ENCODE data around the gene SFTA2. TPM values are rescaled to one million over a fixed set of nuclear protein-coding genes. Genes with fewer than 3 reads are reported as not detected.
"Not testable (repeated sequence)": the region's sequence is repeated elsewhere in the genome, so short reads cannot be mapped to it uniquely, and the experiment has no call there.

SFTA2 gene
- total RNA-seq = not detected

GRCh38 chr6:30931969-30932645 lies at the start of gene SFTA2:
Gene SFTA2 (minus strand): TSS chr6:30932170. CDS start chr6:30932096, 74 bp downstream.
- H3K36me3 Mint-ChIP-seq = peaks cover 23% of the 10 kb centered on the region

GRCh38 chr6:30979690-30980089 lies 47.7 kb upstream of the SFTA2 start:
- H3K9me3 Mint-ChIP-seq = no peaks in the 10 kb centered on the region
- no peak overlapping the region for H3K4me3 Mint-ChIP-seq
- H3K27me3 Mint-ChIP-seq = peaks cover 41% of the 10 kb centered on the region
- no peaks in the 10 kb centered on the region for H3K36me3 Mint-ChIP-seq
- DNase-seq = no peak
- H3K27ac Mint-ChIP-seq = no peak overlapping the region
- H3K4me1 Mint-ChIP-seq = peaks cover 5% of the 10 kb centered on the region

More at GRCh38 chr6:30931969-30932645, at the start of gene SFTA2:
- Mint-ChIP-seq H3K4me1 (no peaks in the 10 kb centered on the region), H3K9me3 (peaks cover 7% of the 10 kb centered on the region), H3K27ac (no peak within 1 kb of the TSS), H3K27me3 (no peaks in the 10 kb centered on the region), H3K4me3 (no peak within 1 kb of the TSS)
- DNase-seq = no peak

- H3K9me3 Mint-ChIP-seq = no peaks in the 10 kb centered on the region
- H3K4me3 Mint-ChIP-seq = no peak overlapping the region
- no peak for DNase-seq
- peaks cover 5% of the 10 kb centered on the region for H3K4me1 Mint-ChIP-seq
- peaks cover 41% of the 10 kb centered on the region for H3K27me3 Mint-ChIP-seq
- no peak overlapping the region for H3K27ac Mint-ChIP-seq
- H3K36me3 Mint-ChIP-seq = no peaks in the 10 kb centered on the region
Observed at GRCh38 chr6:30979141-30979540, 47.2 kb upstream of the SFTA2 start.

GRCh38 chr6:30974490-30975252 lies 42.7 kb upstream of the SFTA2 start:
- no peak overlapping the region for H3K27ac Mint-ChIP-seq
- H3K4me3 Mint-ChIP-seq = no peak overlapping the region
- peaks cover 7% of the 10 kb centered on the region for H3K27me3 Mint-ChIP-seq
- DNase-seq = no peak
- H3K36me3 Mint-ChIP-seq = no peaks in the 10 kb centered on the region
- no peaks in the 10 kb centered on the region for H3K4me1 Mint-ChIP-seq
- no peaks in the 10 kb centered on the region for H3K9me3 Mint-ChIP-seq

- no peak overlapping the region for H3K4me3 Mint-ChIP-seq
- H3K27ac Mint-ChIP-seq = no peak overlapping the region
- H3K4me1 Mint-ChIP-seq = no peaks in the 10 kb centered on the region
- H3K36me3 Mint-ChIP-seq = no peaks in the 10 kb centered on the region
- DNase-seq = no peak
- no peaks in the 10 kb centered on the region for H3K9me3 Mint-ChIP-seq
- peaks cover under 1% of the 10 kb centered on the region for H3K27me3 Mint-ChIP-seq
Observed at GRCh38 chr6:30972816-30973215, 40.8 kb upstream of the SFTA2 start.

GRCh38 chr6:30970946-30971345 lies 39.0 kb upstream of the SFTA2 start:
- Mint-ChIP-seq H3K9me3 (no peaks in the 10 kb centered on the region), H3K27me3 (peaks cover 4% of the 10 kb centered on the region), H3K4me1 (no peaks in the 10 kb centered on the region), H3K36me3 (no peaks in the 10 kb centered on the region), H3K27ac (no peak overlapping the region), H3K4me3 (no peak overlapping the region)
- no peak for DNase-seq

- H3K4me1 Mint-ChIP-seq, H3K36me3 Mint-ChIP-seq, H3K4me3 Mint-ChIP-seq, H3K9me3 Mint-ChIP-seq, DNase-seq, H3K27ac Mint-ChIP-seq: not testable (repeated sequence)
- peaks cover 13% of the 10 kb centered on the region for H3K27me3 Mint-ChIP-seq
Observed at GRCh38 chr6:30969171-30969570, 37.2 kb upstream of the SFTA2 start.

- no peak for DNase-seq
- no peaks in the 10 kb centered on the region for H3K36me3 Mint-ChIP-seq
- no peaks in the 10 kb centered on the region for H3K9me3 Mint-ChIP-seq
- peaks cover 20% of the 10 kb centered on the region for H3K27me3 Mint-ChIP-seq
- H3K27ac Mint-ChIP-seq = no peak overlapping the region
- H3K4me3 Mint-ChIP-seq = no peak overlapping the region
- peaks cover 3% of the 10 kb centered on the region for H3K4me1 Mint-ChIP-seq
Observed at GRCh38 chr6:30966154-30966553, 34.2 kb upstream of the SFTA2 start.

GRCh38 chr6:30965140-30965601 lies 33.2 kb upstream of the SFTA2 start:
- Mint-ChIP-seq H3K27ac (no peak overlapping the region), H3K4me1 (peaks cover 3% of the 10 kb centered on the region), H3K36me3 (no peaks in the 10 kb centered on the region), H3K4me3 (no peak overlapping the region), H3K27me3 (peaks cover 20% of the 10 kb centered on the region), H3K9me3 (no peaks in the 10 kb centered on the region)
- DNase-seq = no peak

- H3K4me3 Mint-ChIP-seq = no peak overlapping the region
- DNase-seq = no peak
- H3K27ac Mint-ChIP-seq = no peak overlapping the region
- peaks cover 3% of the 10 kb centered on the region for H3K4me1 Mint-ChIP-seq
- H3K9me3 Mint-ChIP-seq = no peaks in the 10 kb centered on the region
- no peaks in the 10 kb centered on the region for H3K36me3 Mint-ChIP-seq
- peaks cover 20% of the 10 kb centered on the region for H3K27me3 Mint-ChIP-seq
Observed at GRCh38 chr6:30964075-30964474, 32.1 kb upstream of the SFTA2 start.

- no peak overlapping the region for H3K4me3 Mint-ChIP-seq
Observed at GRCh38 chr6:30963641-30964040, 31.7 kb upstream of the SFTA2 start.

GRCh38 chr6:30962716-30963115 lies 30.7 kb upstream of the SFTA2 start:
- no peaks in the 10 kb centered on the region for H3K36me3 Mint-ChIP-seq
- no peak for DNase-seq
- no peaks in the 10 kb centered on the region for H3K9me3 Mint-ChIP-seq
- H3K4me1 Mint-ChIP-seq = peaks cover 3% of the 10 kb centered on the region
- H3K27me3 Mint-ChIP-seq = peaks cover 20% of the 10 kb centered on the region
- no peak overlapping the region for H3K4me3 Mint-ChIP-seq
- H3K27ac Mint-ChIP-seq = no peak overlapping the region

More at GRCh38 chr6:30963641-30964040, 31.7 kb upstream of the SFTA2 start:
- no peak overlapping the region for H3K27ac Mint-ChIP-seq
- H3K4me1 Mint-ChIP-seq = peaks cover 3% of the 10 kb centered on the region
- no peak for DNase-seq
- no peaks in the 10 kb centered on the region for H3K36me3 Mint-ChIP-seq
- H3K27me3 Mint-ChIP-seq = peaks cover 20% of the 10 kb centered on the region
- H3K9me3 Mint-ChIP-seq = no peaks in the 10 kb centered on the region

- Mint-ChIP-seq H3K36me3 (no peaks in the 10 kb centered on the region), H3K9me3 (no peaks in the 10 kb centered on the region), H3K4me1 (peaks cover 3% of the 10 kb centered on the region), H3K4me3 (no peak overlapping the region), H3K27ac (no peak overlapping the region), H3K27me3 (peaks cover 18% of the 10 kb centered on the region)
- no peak for DNase-seq
Observed at GRCh38 chr6:30960907-30961673, 29.1 kb upstream of the SFTA2 start.

GRCh38 chr6:30957716-30958115 lies 25.7 kb upstream of the SFTA2 start:
- Mint-ChIP-seq H3K27me3 (peaks cover 6% of the 10 kb centered on the region), H3K36me3 (no peaks in the 10 kb centered on the region), H3K4me3 (no peak overlapping the region), H3K27ac (no peak overlapping the region), H3K4me1 (peaks cover 9% of the 10 kb centered on the region), H3K9me3 (no peaks in the 10 kb centered on the region)
- no peak for DNase-seq
